Naive thymus-derived CD8-positive, alpha-beta T cell (primary cell): ENCODE measurements around the gene AGFG2. TPM values are rescaled to one million over a fixed set of nuclear protein-coding genes. Genes with fewer than 3 reads are reported as not detected.

Experiments used
- ATAC-seq, 2 donors: fragments of 150-1000 bp; cut with Tn5 transposase in 1 of 2; sonication (Bioruptor Pico), chemical (Tn5 transposase) in 1 of 2; 1 replicate in 1 of 2; 2 replicates in 1 of 2; pipeline ENCODE4 v1.10.0; 2021; ENCODE audit warnings: mild to moderate bottlenecking in 2 of 2, moderate library complexity in 2 of 2
- POLR2A ChIA-PET: fragments of 350-600 bp; sonication (Branson Sonifier 250); formaldehyde crosslinking; loops from one replicate; lab custom pipeline; 2021; ENCODE audit warnings: antibody characterized with exemption; lab: Charles Lee
- DNase-seq, 10 donors: peaks; one replicate each; pipeline versions ENCODE4 v3.0.0 to v3.0.0-alpha.2; 2020 to 2022
- H3K27ac Mint-ChIP-seq, 10 donors: one replicate each; pipeline ENCODE4 v1.8.0; 2020 to 2022; ENCODE audit warnings: mild to moderate bottlenecking in 10 of 10, mixed read lengths in 10 of 10, moderate library complexity in 4 of 10, inconsistent platforms in 1 of 10
- H3K27me3 Mint-ChIP-seq, 5 donors: one replicate each; pipeline ENCODE4 v1.8.0; 2021 to 2022; ENCODE audit warnings: mixed read lengths in 5 of 5
- H3K36me3 Mint-ChIP-seq, 3 donors: one replicate each; pipeline ENCODE4 v1.8.0; 2020 to 2022; ENCODE audit warnings: mixed read lengths in 3 of 3, mild to moderate bottlenecking in 2 of 3, inconsistent platforms in 1 of 3
- H3K4me1 Mint-ChIP-seq, 4 donors: one replicate each; pipeline ENCODE4 v1.8.0; 2021 to 2022; ENCODE audit warnings: mixed read lengths in 4 of 4
- H3K4me3 Mint-ChIP-seq, 10 donors: one replicate each; pipeline ENCODE4 v1.8.0; 2020 to 2022; ENCODE audit warnings: mild to moderate bottlenecking in 10 of 10, mixed read lengths in 10 of 10, moderate library complexity in 6 of 10, inconsistent platforms in 1 of 10
- H3K9me3 Mint-ChIP-seq, 9 donors: one replicate each; pipeline ENCODE4 v1.8.0; 2020 to 2022; ENCODE audit warnings: mixed read lengths in 9 of 9, mild to moderate bottlenecking in 3 of 9, inconsistent platforms in 1 of 9, moderate library complexity in 1 of 9
- polyA plus RNA-seq, 3 donors: library from polyadenylated mRNA; unstranded; fragments of 300-500 nt; fragmentation: Illumina TruSeq; gene quantifications; one replicate each; pipeline ENCODE4 v1.2.3, GENCODE V29; 2021
- total RNA-seq, 8 experiments: library from RNA in 2 of 8; stranded (reverse) in 2 of 8; gene quantifications; one replicate each; pipeline ENCODE4 v1.2.3 and lab custom pipeline; 2021 to 2026

Gene AGFG2
- total and polyA plus RNA-seq, 5 experiments from 2014 or later = 5.8 to 22.0 (median 13.6) TPM

DNA sequence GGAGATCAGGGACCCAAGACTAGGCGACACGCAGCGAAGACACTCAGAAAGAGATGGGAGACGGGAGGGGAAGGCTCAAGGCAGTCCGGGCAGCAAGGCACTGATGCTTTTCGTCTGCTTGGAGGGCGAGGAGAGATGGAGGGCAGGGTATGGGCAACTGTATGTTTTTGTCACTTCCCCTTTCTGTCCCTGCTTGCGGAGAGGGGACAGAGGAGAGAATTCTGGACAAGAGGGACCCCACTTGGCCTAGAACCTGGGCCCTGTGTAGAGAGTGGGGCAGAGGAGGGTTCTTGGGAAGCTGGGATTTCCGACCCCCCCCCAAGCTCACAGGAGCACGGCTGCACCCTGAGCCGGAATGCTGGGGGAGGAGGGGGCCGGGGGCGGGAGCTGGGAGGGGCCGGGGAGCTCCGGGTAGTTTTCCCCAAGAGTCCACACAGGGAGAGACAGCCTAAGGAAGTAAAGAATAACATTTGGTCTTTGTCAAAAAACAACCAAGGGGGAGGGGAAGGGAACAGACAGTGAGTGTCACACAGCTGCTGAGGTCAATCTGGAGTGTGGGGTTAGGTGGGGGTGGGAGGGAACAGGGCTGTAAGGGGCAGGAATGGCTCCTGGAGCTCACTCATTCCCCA is 45.2 kb downstream of the AGFG2 start:
- Mint-ChIP-seq H3K27me3 (peaks cover 0 to 3% (median 0%) of the 10 kb centered on the region in 5 donors), H3K4me3 (peak overlapping the region; percentile 93 to 100 (median 97)), H3K9me3 (no peaks in the 10 kb centered on the region), H3K4me1 (peaks cover 21 to 41% (median 31%) of the 10 kb centered on the region in 4 donors), H3K36me3 (peaks cover 4 to 7% (median 6%) of the 10 kb centered on the region in 3 donors), H3K27ac (peak overlapping the region in 7 of 10 donors; percentile 81 to 99 (median 97))
- DNase-seq = no peak
- POLR2A ChIA-PET = interaction anchor here (0.7 to 9.8 kb wide), 26 partner anchors 7 to 1025 kb away, joined by 3 to 333 read pairs (median 18); partner anchors contain the start of genes GIGYF1, GNB2, MEPCE and MOSPD3
- no peak for ATAC-seq

- H3K36me3 Mint-ChIP-seq = peaks cover 4 to 6% (median 5%) of the 10 kb centered on the region in 3 donors
- H3K4me3 Mint-ChIP-seq = peak overlapping the region; percentile 93 to 100 (median 97)
- POLR2A ChIA-PET = interaction anchor here (1.0 to 9.8 kb wide), 33 partner anchors 8 to 633 kb away, joined by 3 to 333 read pairs (median 11); partner anchors contain the start of genes AGFG2, GIGYF1, GNB2 and MEPCE
- H3K27me3 Mint-ChIP-seq = peaks cover 0 to 3% (median 0%) of the 10 kb centered on the region in 5 donors
- H3K27ac Mint-ChIP-seq = peak overlapping the region in 7 of 10 donors; percentile 81 to 98 (median 97)
- H3K4me1 Mint-ChIP-seq = peaks cover 21 to 41% (median 31%) of the 10 kb centered on the region in 4 donors
- ATAC-seq (no peak), DNase-seq (no peak)
- H3K9me3 Mint-ChIP-seq = no peaks in the 10 kb centered on the region
These were observed 45.9 kb downstream of the AGFG2 start for GRCh38 chr7:100584683-100585510.

- H3K9me3 Mint-ChIP-seq = no peaks in the 10 kb centered on the region
- POLR2A ChIA-PET = interaction anchor here (0.6 to 9.8 kb wide), 46 partner anchors 9 to 632 kb away, joined by 3 to 333 read pairs (median 6); partner anchors contain the start of genes AGFG2, GIGYF1, GNB2 and MEPCE
- ATAC-seq (peak; percentile 14 to 24), DNase-seq (peak in 8 of 10 donors; percentile 40 to 74 (median 62))
- H3K36me3 Mint-ChIP-seq = peaks cover 4 to 6% (median 5%) of the 10 kb centered on the region in 3 donors
- peaks cover 0 to 8% (median 3%) of the 10 kb centered on the region in 5 donors for H3K27me3 Mint-ChIP-seq
- peak within 1 kb of the TSS; percentile 93 to 100 (median 97) for H3K4me3 Mint-ChIP-seq
- H3K27ac Mint-ChIP-seq = peak within 1 kb of the TSS in 7 of 10 donors; percentile 81 to 98 (median 97)
- H3K4me1 Mint-ChIP-seq = peaks cover 21 to 41% (median 31%) of the 10 kb centered on the region in 4 donors
These were observed 46.7 kb downstream of the AGFG2 start, which contains the start of gene LRCH4 for GRCh38 chr7:100585511-100586265. Gene LRCH4 (minus strand): TSS chr7:100586129. CDS start chr7:100586100, 29 bp downstream.

DNA sequence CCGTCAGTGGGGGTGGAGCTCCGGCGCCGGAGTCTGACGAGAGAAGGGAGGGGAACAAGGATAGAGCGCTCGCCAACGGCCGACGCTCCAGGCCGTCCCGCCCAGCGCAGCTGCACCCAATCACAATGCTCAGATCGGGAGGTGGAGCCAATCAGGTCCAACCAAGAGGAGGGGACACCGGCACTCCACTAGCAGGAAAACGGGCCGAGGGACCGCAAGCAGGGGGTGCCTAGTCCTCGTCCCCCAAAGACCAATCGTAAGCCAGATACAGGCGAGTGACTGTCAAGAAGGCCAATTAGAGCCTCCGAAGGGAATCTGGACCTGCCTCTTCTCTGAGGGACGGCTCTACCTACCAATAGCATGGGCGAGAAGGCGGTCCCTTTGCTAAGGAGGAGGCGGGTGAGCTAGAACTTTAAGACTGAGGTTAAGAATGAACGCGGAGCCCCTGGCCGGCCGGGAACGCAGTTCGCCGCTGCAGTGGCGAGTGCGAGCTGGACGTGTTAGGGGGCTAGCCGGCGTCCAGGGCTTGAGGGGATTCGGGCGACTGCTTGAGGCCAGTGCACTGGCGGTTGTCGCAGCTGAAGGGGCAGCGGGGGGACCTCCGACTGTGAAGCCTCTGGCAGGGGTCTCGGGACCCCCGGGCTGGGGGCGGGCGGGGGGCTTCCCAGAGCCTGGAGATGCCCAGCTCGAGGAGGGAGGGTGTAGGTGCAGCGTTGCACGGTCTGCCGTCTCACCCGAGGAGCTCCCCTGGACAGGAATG is 47.4 kb downstream of the AGFG2 start, which contains the start of gene FBXO24:
TSS of gene FBXO24 (plus strand) at position 63 of the 760 bp plus-strand sequence. CDS start at position 361, 298 bp downstream.
- peaks cover 4 to 6% (median 5%) of the 10 kb centered on the region in 3 donors for H3K36me3 Mint-ChIP-seq
- peak within 1 kb of the TSS; percentile 93 to 100 (median 97) for H3K4me3 Mint-ChIP-seq
- peaks cover 0 to 10% (median 3%) of the 10 kb centered on the region in 5 donors for H3K27me3 Mint-ChIP-seq
- peaks cover 21 to 41% (median 31%) of the 10 kb centered on the region in 4 donors for H3K4me1 Mint-ChIP-seq
- no peaks in the 10 kb centered on the region for H3K9me3 Mint-ChIP-seq
- peak within 1 kb of the TSS in 7 of 10 donors; percentile 81 to 98 (median 97) for H3K27ac Mint-ChIP-seq
- ATAC-seq (peak; percentile 83 to 85), DNase-seq (peak; percentile 96 to 100 (median 100))
- POLR2A ChIA-PET = interaction anchor here (0.6 to 9.8 kb wide), 46 partner anchors 8 to 631 kb away, joined by 3 to 333 read pairs (median 6); partner anchors contain the start of genes AGFG2, GIGYF1, GNB2 and MEPCE

GRCh38 chr7:100588438-100588837 is 49.4 kb downstream of the AGFG2 start:
- H3K4me1 Mint-ChIP-seq = peaks cover 14 to 29% (median 20%) of the 10 kb centered on the region in 4 donors
- DNase-seq = no peak
- peaks cover 0 to 4% (median 3%) of the 10 kb centered on the region in 3 donors for H3K36me3 Mint-ChIP-seq
- H3K4me3 Mint-ChIP-seq = peak overlapping the region; percentile 36 to 98 (median 72)
- ATAC-seq = no peak
- POLR2A ChIA-PET = interaction anchor here (0.7 to 9.8 kb wide), 4 partner anchors 15 to 57 kb away, joined by 3 to 333 read pairs (median 4); partner anchors contain the start of gene SAP25
- peak overlapping the region in 3 of 10 donors; percentile 18 to 44 (median 43) for H3K27ac Mint-ChIP-seq
- H3K9me3 Mint-ChIP-seq = no peaks in the 10 kb centered on the region
- peaks cover 0 to 10% (median 3%) of the 10 kb centered on the region in 5 donors for H3K27me3 Mint-ChIP-seq

- H3K9me3 Mint-ChIP-seq = no peaks in the 10 kb centered on the region
- POLR2A ChIA-PET = interaction anchor here (0.7 to 9.8 kb wide), 5 partner anchors 14 to 44 kb away, joined by 3 to 333 read pairs (median 4); partner anchors contain the start of gene SAP25
- H3K36me3 Mint-ChIP-seq = peaks cover 0 to 4% (median 3%) of the 10 kb centered on the region in 3 donors
- peaks cover 8 to 21% (median 12%) of the 10 kb centered on the region in 4 donors for H3K4me1 Mint-ChIP-seq
- ATAC-seq (no peak), DNase-seq (no peak)
- H3K4me3 Mint-ChIP-seq = peak overlapping the region in 2 of 10 donors; percentile 34 to 42
- H3K27ac Mint-ChIP-seq = peak overlapping the region in 1 of 10 donors; percentile 59
- H3K27me3 Mint-ChIP-seq = peaks cover 0 to 10% (median 3%) of the 10 kb centered on the region in 5 donors
These were observed 50.4 kb downstream of the AGFG2 start for GRCh38 chr7:100589341-100589947.

DNA sequence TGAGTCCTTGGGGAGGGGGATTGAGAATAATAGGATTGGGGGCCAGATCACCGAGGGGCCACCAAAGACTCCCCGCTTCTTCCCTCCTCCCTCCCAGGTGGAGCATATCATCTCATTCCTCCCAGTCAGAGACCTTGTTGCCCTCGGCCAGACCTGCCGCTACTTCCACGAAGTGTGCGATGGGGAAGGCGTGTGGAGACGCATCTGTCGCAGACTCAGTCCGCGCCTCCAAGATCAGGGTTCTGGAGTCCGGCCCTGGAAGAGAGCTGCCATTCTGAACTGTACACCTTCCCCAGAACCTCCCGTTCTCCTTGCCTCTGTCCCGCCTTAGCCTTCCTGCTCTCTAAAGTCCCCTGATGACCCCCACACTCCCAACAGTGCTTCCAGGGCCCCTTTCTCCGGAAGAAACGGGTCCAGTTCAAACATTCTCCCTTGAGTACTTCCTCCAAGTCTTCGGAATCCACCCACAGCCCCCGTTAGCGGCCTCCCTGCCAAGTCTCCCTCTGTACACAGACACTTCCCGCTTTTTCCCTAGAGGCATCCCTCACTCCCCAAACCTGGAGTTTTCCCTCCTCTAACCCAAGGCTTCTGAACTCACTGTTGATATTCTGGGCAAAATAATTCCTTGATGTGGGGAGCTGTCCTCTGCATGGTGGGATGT is 51.2 kb downstream of the AGFG2 start:
- DNase-seq (no peak), ATAC-seq (no peak)
- peaks cover 0 to 10% (median 3%) of the 10 kb centered on the region in 5 donors for H3K27me3 Mint-ChIP-seq
- peaks cover 1 to 15% (median 9%) of the 10 kb centered on the region in 4 donors for H3K4me1 Mint-ChIP-seq
- no peak overlapping the region for H3K4me3 Mint-ChIP-seq
- H3K27ac Mint-ChIP-seq = peak overlapping the region in 2 of 10 donors; percentile 31 to 44
- H3K36me3 Mint-ChIP-seq = peaks cover 0 to 4% (median 3%) of the 10 kb centered on the region in 3 donors
- no peaks in the 10 kb centered on the region for H3K9me3 Mint-ChIP-seq
- POLR2A ChIA-PET = interaction anchor here (0.7 to 9.8 kb wide), 5 partner anchors 11 to 44 kb away, joined by 3 to 333 read pairs (median 4); partner anchors contain the start of gene SAP25

DNA sequence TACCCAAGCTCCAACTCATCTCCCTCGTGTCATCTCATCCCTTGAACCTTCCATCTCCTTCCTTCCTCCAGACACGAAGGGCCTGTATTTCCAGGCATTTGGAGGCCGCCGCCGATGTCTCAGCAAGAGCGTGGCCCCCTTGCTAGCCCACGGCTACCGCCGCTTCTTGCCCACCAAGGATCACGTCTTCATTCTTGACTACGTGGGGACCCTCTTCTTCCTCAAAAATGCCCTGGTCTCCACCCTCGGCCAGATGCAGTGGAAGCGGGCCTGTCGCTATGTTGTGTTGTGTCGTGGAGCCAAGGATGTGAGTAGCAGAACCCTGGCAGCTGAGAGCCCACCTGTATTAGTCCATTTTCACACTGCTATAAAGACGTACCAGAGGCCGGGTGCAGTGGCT is 52.6 kb downstream of the AGFG2 start:
- no peak overlapping the region for H3K27ac Mint-ChIP-seq
- H3K27me3 Mint-ChIP-seq = peaks cover 0 to 10% (median 3%) of the 10 kb centered on the region in 5 donors
- DNase-seq (no peak), ATAC-seq (no peak)
- POLR2A ChIA-PET = interaction anchor here (0.9 to 1.0 kb wide), 2 partner anchors 9 to 42 kb away, joined by 3 read pairs; no protein-coding TSS in a partner anchor
- peaks cover 0 to 10% (median 6%) of the 10 kb centered on the region in 4 donors for H3K4me1 Mint-ChIP-seq
- no peak overlapping the region for H3K4me3 Mint-ChIP-seq
- no peaks in the 10 kb centered on the region for H3K9me3 Mint-ChIP-seq
- H3K36me3 Mint-ChIP-seq = no peaks in the 10 kb centered on the region

- ATAC-seq = no peak
- Mint-ChIP-seq H3K4me3 (no peak overlapping the region), H3K27me3 (peaks cover 0 to 7% (median 3%) of the 10 kb centered on the region in 5 donors), H3K36me3 (no peaks in the 10 kb centered on the region), H3K27ac (no peak overlapping the region), H3K9me3 (no peaks in the 10 kb centered on the region), H3K4me1 (peaks cover 0 to 9% (median 3%) of the 10 kb centered on the region in 4 donors)
- DNase-seq = no peak
- POLR2A ChIA-PET = interaction anchor here (0.5 to 2.1 kb wide), 2 partner anchors 10 to 1225 kb away, joined by 3 to 12 read pairs; partner anchors contain the start of genes FBXO24 and LRCH4
These were observed 56.2 kb downstream of the AGFG2 start for GRCh38 chr7:100595188-100595587.
